ENCODE measurements around the gene SEMA5A. TPM values are rescaled to one million over a fixed set of nuclear protein-coding genes. Genes with fewer than 3 reads are reported as not detected.
A peak's percentile ranks its signal among the peaks of the same experiment; 100 is the strongest.

SEMA5A gene
- total and polyA plus RNA-seq, 2 of the 13 experiments (the other 11 are each of a cell fraction or from before 2014, with no cell fraction given), result 0.01 TPM; not detected in 1

GRCh38 chr5:9124838-9125237 is 421.0 kb downstream of the SEMA5A start:
- no TSS peak for BruUV-seq (replicated peaks)
- Histone ChIP-seq H3K9me3 (ENCODE audit: low read length) (peaks cover 26% of the 10 kb centered on the region; the same call in 1 of the 2 replicates), H3K27ac (ENCODE audit: extremely low read length, insufficient read depth, low read length) (no peak overlapping the region), H2AFZ (ENCODE audit: low read length) (no peak overlapping the region), H3K27me3 (ENCODE audit: control insufficient read depth in 1 of 2, insufficient read depth in 2 of 2, low read length in 2 of 2) (no peaks in the 10 kb centered on the region), H3K36me3 (replicated peaks in 1 of 2; ENCODE audit: control insufficient read depth in 1 of 2, insufficient read depth in 2 of 2, low read length in 2 of 2) (no peaks in the 10 kb centered on the region), H4K20me1 (ENCODE audit: insufficient read depth, low read length) (no peaks in the 10 kb centered on the region), H3K79me2 (ENCODE audit: insufficient read depth, low read length) (no peaks in the 10 kb centered on the region), H3K4me1 (ENCODE audit: insufficient read depth, low read length) (no peaks in the 10 kb centered on the region), H3K4me2 (ENCODE audit: low read depth, low read length) (no peak overlapping the region), H3K9ac (ENCODE audit: insufficient read depth, low read depth, low read length) (no peak overlapping the region), H3K4me3 (replicated peaks in 1 of 3; ENCODE audit: insufficient read depth in 1 of 3, low read depth in 2 of 3, low read length in 3 of 3) (no peak overlapping the region)
- intact Hi-C loops (cut with micrococcal nuclease; ENCODE audit: unreplicated experiment), result no loop called here
- DNase-seq (ENCODE audit: low spot score) (no peak), FAIRE-seq (no peak), ATAC-seq (no peak)
- ChIA-PET POLR2A (no interaction called here), CTCF (ENCODE audit: low intra/inter-chr PET ratio, low total read pairs) (no interaction called here)
- TF ChIP-seq MAFK (conservative IDR thresholded peaks at IDR 0.05 in 1 of 2, IDR thresholded peaks at IDR 0.05 in 1 of 2; ENCODE audit: low read length in 2 of 2) (peak; percentile 78 to 83), NFYC (CRISPR knock-in tag; IDR thresholded peaks at IDR 0.05) (no peak), IKZF4 (CRISPR knock-in tag; IDR thresholded peaks at IDR 0.05; ENCODE audit: borderline replicate concordance, low read depth, not compliant biosample characterization) (no peak), MAFF (IDR thresholded peaks at IDR 0.05; ENCODE audit: low read depth, low read length) (peak; percentile 72)
- in situ Hi-C loops (cut with HindIII; ENCODE audit: extremely low pct_ligation_motif_present, low pct_unique_long_range_greater_than_20kb), result no loop called here
- WGBS (ENCODE audit: low lambda C conversion rate), result 11% methylated on average over 6 of the region's 6 CpGs

GRCh38 chr5:9124071-9124470 is 421.8 kb downstream of the SEMA5A start:
- intact Hi-C loops (cut with micrococcal nuclease; ENCODE audit: unreplicated experiment) (no loop called here), in situ Hi-C loops (cut with HindIII; ENCODE audit: extremely low pct_ligation_motif_present, low pct_unique_long_range_greater_than_20kb) (no loop called here)
- Histone ChIP-seq H2AFZ (ENCODE audit: low read length) (no peak overlapping the region), H3K4me1 (ENCODE audit: insufficient read depth, low read length) (no peaks in the 10 kb centered on the region), H3K9ac (ENCODE audit: insufficient read depth, low read depth, low read length) (no peak overlapping the region), H3K27me3 (ENCODE audit: control insufficient read depth in 1 of 2, insufficient read depth in 2 of 2, low read length in 2 of 2) (no peaks in the 10 kb centered on the region), H3K4me3 (replicated peaks in 1 of 3; ENCODE audit: insufficient read depth in 1 of 3, low read depth in 2 of 3, low read length in 3 of 3) (no peak overlapping the region), H3K4me2 (ENCODE audit: low read depth, low read length) (no peak overlapping the region), H3K79me2 (ENCODE audit: insufficient read depth, low read length) (no peaks in the 10 kb centered on the region), H3K9me3 (ENCODE audit: low read length) (peaks cover 22% of the 10 kb centered on the region; the same call in 1 of the 2 replicates), H3K27ac (ENCODE audit: extremely low read length, insufficient read depth, low read length) (no peak overlapping the region), H4K20me1 (ENCODE audit: insufficient read depth, low read length) (no peaks in the 10 kb centered on the region), H3K36me3 (replicated peaks in 1 of 2; ENCODE audit: control insufficient read depth in 1 of 2, insufficient read depth in 2 of 2, low read length in 2 of 2) (no peaks in the 10 kb centered on the region)
- ChIA-PET CTCF (ENCODE audit: low intra/inter-chr PET ratio, low total read pairs) (no interaction called here), POLR2A (no interaction called here)
- BruUV-seq (replicated peaks), result no TSS peak
- no peak for ATAC-seq
- DNase-seq (ENCODE audit: low spot score), result no peak
- no peak for FAIRE-seq
- 32% methylated on average over 3 of the region's 3 CpGs for WGBS (ENCODE audit: low lambda C conversion rate)
- TF ChIP-seq HNRNPH1 (optimal IDR thresholded peaks at IDR 0.05; ENCODE audit: low read depth, low read length) (no peak), RELA (CRISPR knock-in tag; IDR thresholded peaks at IDR 0.05) (no peak), REL (CRISPR knock-in tag; conservative IDR thresholded peaks at IDR 0.05) (no peak), ZNF598 (CRISPR knock-in tag; IDR thresholded peaks at IDR 0.05; ENCODE audit: borderline replicate concordance) (no peak), KDM1A (CRISPR knock-in tag; IDR thresholded peaks at IDR 0.05) (no peak), NFYB (CRISPR knock-in tag; IDR thresholded peaks at IDR 0.05) (no peak), ZNF510 (CRISPR knock-in tag; IDR thresholded peaks at IDR 0.05; ENCODE audit: low read depth) (no peak), ZNF652 (CRISPR knock-in tag; IDR thresholded peaks at IDR 0.05; ENCODE audit: borderline replicate concordance, low read depth) (no peak)
- TF ChIP-seq, protein P1, sequence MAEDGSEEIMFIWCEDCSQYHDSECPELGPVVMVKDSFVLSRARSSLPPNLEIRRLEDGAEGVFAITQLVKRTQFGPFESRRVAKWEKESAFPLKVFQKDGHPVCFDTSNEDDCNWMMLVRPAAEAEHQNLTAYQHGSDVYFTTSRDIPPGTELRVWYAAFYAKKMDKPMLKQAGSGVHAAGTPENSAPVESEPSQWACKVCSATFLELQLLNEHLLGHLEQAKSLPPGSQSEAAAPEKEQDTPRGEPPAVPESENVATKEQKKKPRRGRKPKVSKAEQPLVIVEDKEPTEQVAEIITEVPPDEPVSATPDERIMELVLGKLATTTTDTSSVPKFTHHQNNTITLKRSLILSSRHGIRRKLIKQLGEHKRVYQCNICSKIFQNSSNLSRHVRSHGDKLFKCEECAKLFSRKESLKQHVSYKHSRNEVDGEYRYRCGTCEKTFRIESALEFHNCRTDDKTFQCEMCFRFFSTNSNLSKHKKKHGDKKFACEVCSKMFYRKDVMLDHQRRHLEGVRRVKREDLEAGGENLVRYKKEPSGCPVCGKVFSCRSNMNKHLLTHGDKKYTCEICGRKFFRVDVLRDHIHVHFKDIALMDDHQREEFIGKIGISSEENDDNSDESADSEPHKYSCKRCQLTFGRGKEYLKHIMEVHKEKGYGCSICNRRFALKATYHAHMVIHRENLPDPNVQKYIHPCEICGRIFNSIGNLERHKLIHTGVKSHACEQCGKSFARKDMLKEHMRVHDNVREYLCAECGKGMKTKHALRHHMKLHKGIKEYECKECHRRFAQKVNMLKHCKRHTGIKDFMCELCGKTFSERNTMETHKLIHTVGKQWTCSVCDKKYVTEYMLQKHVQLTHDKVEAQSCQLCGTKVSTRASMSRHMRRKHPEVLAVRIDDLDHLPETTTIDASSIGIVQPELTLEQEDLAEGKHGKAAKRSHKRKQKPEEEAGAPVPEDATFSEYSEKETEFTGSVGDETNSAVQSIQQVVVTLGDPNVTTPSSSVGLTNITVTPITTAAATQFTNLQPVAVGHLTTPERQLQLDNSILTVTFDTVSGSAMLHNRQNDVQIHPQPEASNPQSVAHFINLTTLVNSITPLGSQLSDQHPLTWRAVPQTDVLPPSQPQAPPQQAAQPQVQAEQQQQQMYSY (CRISPR knock-in tag; IDR thresholded peaks at IDR 0.05), result no peak
